CD4-positive, alpha-beta T cell treated with Interleukin-4 for 4 hours (primary cell): ENCODE measurements around the gene PNPT1.

Experiments used
- DNase-seq: peaks from one replicate; pipeline ENCODE4 v3.0.0-alpha.2; 2020

PNPT1 gene

GRCh38 chr2:55595536-55595935 is 98.1 kb downstream of the PNPT1 start:
- DNase-seq = no peak

DNA sequence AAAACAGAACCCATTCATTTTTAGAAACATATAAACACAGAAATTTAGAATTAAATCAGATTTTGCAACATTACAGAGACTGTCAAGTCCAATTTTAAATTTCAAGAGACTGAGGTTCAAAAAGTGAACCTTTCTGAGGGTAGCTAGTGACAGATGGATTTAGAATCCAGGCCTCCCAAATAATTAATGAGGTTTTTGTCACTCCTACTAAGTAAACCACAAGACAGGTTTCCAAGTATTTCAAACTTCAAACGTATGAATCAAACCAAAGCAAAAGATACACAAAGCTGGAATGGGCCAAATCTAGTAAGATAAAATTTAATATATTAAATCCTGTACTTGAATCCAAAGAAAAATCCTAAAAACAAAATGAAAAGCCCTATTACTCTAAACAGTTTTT is 101.5 kb downstream of the PNPT1 start:
- no peak for DNase-seq

GRCh38 chr2:55590810-55591440 is 102.7 kb downstream of the PNPT1 start:
- DNase-seq = peak; percentile 65

DNA sequence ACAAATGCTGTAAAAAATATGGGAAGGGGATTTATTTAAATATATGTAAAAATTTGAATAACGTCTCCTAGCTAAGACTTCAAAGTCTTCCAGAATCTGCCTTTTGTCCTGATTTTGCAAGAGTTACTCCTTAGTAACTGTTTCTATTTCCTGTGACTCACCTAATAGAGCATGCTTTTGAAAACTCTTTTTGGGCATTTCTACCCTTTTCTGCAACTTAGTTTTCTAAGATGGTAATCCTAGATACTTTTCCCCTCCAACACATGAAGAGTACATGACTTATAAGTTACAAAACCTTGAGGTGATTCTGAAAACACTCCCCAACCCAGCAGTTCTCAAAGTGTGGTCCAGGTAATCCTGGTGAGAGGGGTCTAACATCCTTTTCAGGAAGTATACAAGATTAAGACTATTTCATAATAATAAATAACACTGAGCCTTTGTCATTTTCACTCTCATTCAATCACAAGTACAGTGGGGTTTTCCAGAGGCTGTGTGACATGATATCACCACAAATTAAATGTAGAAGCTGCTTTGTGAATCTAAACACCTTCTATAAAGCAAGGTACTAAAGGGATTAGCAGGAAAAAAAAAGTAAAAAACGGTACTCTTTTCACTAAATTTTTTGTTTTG is 108.1 kb downstream of the PNPT1 start:
- DNase-seq = no peak
